WTC11 (cell line): ENCODE results near the gene TRPM4. TPM values are rescaled to one million over a fixed set of nuclear protein-coding genes. Genes with fewer than 3 reads are reported as not detected.

ENCODE experiments used
- ATAC-seq: fragments of 200-7000 bp; cut with Tn5 transposase; 2 replicates; pipeline ENCODE4 v1.10.0; 2021; ENCODE audit warnings: mild to moderate bottlenecking, moderate library complexity
- CTCF ChIA-PET: fragments of 300-600 bp; sonication (Branson Sonifier 250); formaldehyde crosslinking; loops from one replicate; lab custom pipeline; 2021; ENCODE audit warnings: antibody characterized with exemption; lab: Charles Lee
- POLR2A ChIA-PET: fragments of 350-600 bp; sonication (Branson Sonifier 250); formaldehyde crosslinking; loops from one replicate; lab custom pipeline; 2021; ENCODE audit warnings: antibody characterized with exemption; lab: Charles Lee
- DNase-seq: peaks from one replicate; pipeline ENCODE4 v3.0.0; 2021; ENCODE audit warnings: low spot score
- H3K27ac Mint-ChIP-seq: 2 replicates; pipeline ENCODE4 v1.8.0; 2021; ENCODE audit warnings: mixed read lengths
- H3K27me3 Mint-ChIP-seq: 2 replicates; pipeline ENCODE4 v1.8.0; 2021; ENCODE audit warnings: low read depth, mild to moderate bottlenecking, moderate library complexity, mixed read lengths
- H3K36me3 Mint-ChIP-seq: 2 replicates; pipeline ENCODE4 v1.8.0; 2021; ENCODE audit warnings: mixed read lengths
- H3K4me1 Mint-ChIP-seq: 2 replicates; pipeline ENCODE4 v1.8.0; 2022; ENCODE audit warnings: mixed read lengths
- H3K4me3 Mint-ChIP-seq: 2 replicates; pipeline ENCODE4 v1.8.0; 2021; ENCODE audit warnings: mild to moderate bottlenecking, moderate library complexity, mixed read lengths
- H3K9me3 Mint-ChIP-seq: 2 replicates; pipeline ENCODE4 v1.8.0; 2021; ENCODE audit warnings: mixed read lengths
- ELF4 ChIP-seq: sonication (generic); formaldehyde crosslinking; IDR thresholded peaks from 2 replicates; pipeline ENCODE4 v1.8.1; 2022; ENCODE audit warnings: low read depth, mild to moderate bottlenecking, moderate library complexity, missing genetic modification reagents
- ETV6 ChIP-seq: sonication (generic); formaldehyde crosslinking; IDR thresholded peaks from 2 replicates; pipeline ENCODE4 v1.8.1; 2022; ENCODE audit warnings: mild to moderate bottlenecking, missing genetic modification reagents
- GRHL2 ChIP-seq: fragments of 250-450 bp; sonication (Bioruptor Pico); IDR thresholded peaks from 2 replicates; pipeline ENCODE4 v1.8.0; 2022; ENCODE audit warnings: mild to moderate bottlenecking, moderate library complexity; ENCODE audit not compliant: insufficient replicate concordance, severe bottlenecking
- JAZF1 ChIP-seq: fragments of 250-450 bp; sonication (Bioruptor Pico); IDR thresholded peaks from 2 replicates; pipeline ENCODE4 v1.9.0; 2021; ENCODE audit warnings: moderate library complexity, mild to moderate bottlenecking, inconsistent platforms
- NR1H2 ChIP-seq: sonication (generic); formaldehyde crosslinking; IDR thresholded peaks from 2 replicates; pipeline ENCODE4 v1.9.0; 2021; ENCODE audit warnings: mild to moderate bottlenecking, moderate library complexity, missing genetic modification reagents
- NR2C2 ChIP-seq: sonication (generic); formaldehyde crosslinking; IDR thresholded peaks from 2 replicates; pipeline ENCODE4 v1.8.0; 2022; ENCODE audit warnings: mild to moderate bottlenecking, missing genetic modification reagents
- NR3C1 ChIP-seq: sonication (generic); formaldehyde crosslinking; conservative IDR thresholded peaks from 2 replicates; pipeline ENCODE4 v1.8.1; 2023; ENCODE audit warnings: low read depth, mild to moderate bottlenecking, missing genetic modification reagents
- OVOL2 ChIP-seq: fragments of 250-450 bp; sonication (Bioruptor Pico); IDR thresholded peaks from 2 replicates; pipeline ENCODE4 v1.9.0; 2021; ENCODE audit warnings: mild to moderate bottlenecking, borderline replicate concordance
- SMAD3 ChIP-seq: sonication (generic); formaldehyde crosslinking; IDR thresholded peaks from 2 replicates; pipeline ENCODE4 v1.8.0; 2022; ENCODE audit warnings: missing genetic modification reagents, mild to moderate bottlenecking, borderline replicate concordance
- SOX15 ChIP-seq: fragments of 250-450 bp; sonication (Bioruptor Pico); IDR thresholded peaks from 2 replicates; pipeline ENCODE4 v1.9.0; 2021; ENCODE audit warnings: mild to moderate bottlenecking
- SP1 ChIP-seq: sonication (generic); formaldehyde crosslinking; conservative IDR thresholded peaks from 2 replicates; pipeline ENCODE4 v1.8.1; 2022; ENCODE audit warnings: missing genetic modification reagents
- ZBTB21 ChIP-seq: sonication (generic); formaldehyde crosslinking; IDR thresholded peaks from 2 replicates; pipeline ENCODE4 v1.8.1; 2023; ENCODE audit warnings: mild to moderate bottlenecking, missing genetic modification reagents, borderline replicate concordance
- ZNF416 ChIP-seq: fragments of 250-450 bp; sonication (Bioruptor Pico); IDR thresholded peaks from 2 replicates; pipeline ENCODE4 v1.9.0; 2021; ENCODE audit warnings: mild to moderate bottlenecking, inconsistent platforms
- ZNF423 ChIP-seq: fragments of 250-450 bp; sonication (Bioruptor Pico); IDR thresholded peaks from 2 replicates; pipeline ENCODE4 v2.1.2; 2022; ENCODE audit warnings: mild to moderate bottlenecking, moderate library complexity
- ZNF671 ChIP-seq: fragments of 250-450 bp; sonication (Bioruptor Pico); IDR thresholded peaks from 2 replicates; pipeline ENCODE4 v1.8.0; 2021; ENCODE audit warnings: mild to moderate bottlenecking
- total RNA-seq: library from RNA; stranded (reverse); gene quantifications from 3 replicates; pipeline ENCODE4 v1.2.3, GENCODE V29; 2021
- TF ChIP-seq, protein P1 (sequence below): sonication (generic); formaldehyde crosslinking; IDR thresholded peaks from 2 replicates; pipeline ENCODE4 v1.8.1; 2023; ENCODE audit warnings: mild to moderate bottlenecking, missing genetic modification reagents
- TF ChIP-seq, protein P2 (sequence below): fragments of 250-450 bp; sonication (Bioruptor Pico); IDR thresholded peaks from 2 replicates; pipeline ENCODE4 v1.9.0; 2021; ENCODE audit warnings: mild to moderate bottlenecking, borderline replicate concordance
- TF ChIP-seq, protein P3 (sequence below): sonication (generic); formaldehyde crosslinking; IDR thresholded peaks from 2 replicates; pipeline ENCODE4 v1.8.1; 2023; ENCODE audit warnings: mild to moderate bottlenecking, moderate library complexity, missing genetic modification reagents
- TF ChIP-seq, protein P4 (sequence below): sonication (generic); formaldehyde crosslinking; IDR thresholded peaks from 2 replicates; pipeline ENCODE4 v1.8.1; 2022; ENCODE audit warnings: mild to moderate bottlenecking, moderate library complexity, missing genetic modification reagents
- TF ChIP-seq, protein P5 (sequence below): sonication (generic); formaldehyde crosslinking; IDR thresholded peaks from 2 replicates; pipeline ENCODE4 v1.8.0; 2023; ENCODE audit warnings: missing genetic modification reagents

TRPM4 gene
- total RNA-seq, 1 experiment from 2014 or later: 15.5 TPM

DNA sequence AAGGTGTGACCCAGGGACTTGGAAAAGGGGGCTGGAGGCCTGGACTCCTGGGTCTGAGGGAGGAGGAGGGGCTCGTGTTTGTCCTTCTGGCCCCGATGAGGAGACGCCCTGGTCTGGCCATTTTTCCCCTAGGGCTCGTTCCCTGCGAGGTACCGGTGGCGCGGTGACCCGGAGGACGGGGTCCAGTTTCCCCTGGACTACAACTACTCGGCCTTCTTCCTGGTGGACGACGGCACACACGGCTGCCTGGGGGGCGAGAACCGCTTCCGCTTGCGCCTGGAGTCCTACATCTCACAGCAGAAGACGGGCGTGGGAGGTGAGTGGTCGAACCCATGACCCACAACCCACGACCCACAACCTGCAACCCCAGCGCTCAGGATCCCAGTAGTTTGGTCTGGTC is 10.8 kb downstream of the TRPM4 start:
- peaks cover 6% of the 10 kb centered on the region for H3K4me1 Mint-ChIP-seq
- H3K27ac Mint-ChIP-seq: no peak overlapping the region
- ChIA-PET POLR2A (no interaction called here), CTCF (interaction anchor here (0.8 kb wide), 1 partner anchor 30 kb away, joined by 3 read pairs; no protein-coding TSS in a partner anchor)
- H3K9me3 Mint-ChIP-seq: no peaks in the 10 kb centered on the region
- H3K36me3 Mint-ChIP-seq: 0 out of 2 replicates have a peak, but pooled peaks cover 3% of the 10 kb centered on the region
- ATAC-seq (no peak), DNase-seq (no peak)
- H3K27me3 Mint-ChIP-seq: peaks cover 8% of the 10 kb centered on the region
- H3K4me3 Mint-ChIP-seq: no peak overlapping the region
- no peak for TF ChIP-seq ELF4 (CRISPR knock-in tag)
- no peak for TF ChIP-seq GRHL2 (CRISPR knock-in tag)
- no peak for TF ChIP-seq ZNF423 (CRISPR knock-in tag)
- no peak for TF ChIP-seq NR1H2 (CRISPR knock-in tag)
- TF ChIP-seq, protein P1, sequence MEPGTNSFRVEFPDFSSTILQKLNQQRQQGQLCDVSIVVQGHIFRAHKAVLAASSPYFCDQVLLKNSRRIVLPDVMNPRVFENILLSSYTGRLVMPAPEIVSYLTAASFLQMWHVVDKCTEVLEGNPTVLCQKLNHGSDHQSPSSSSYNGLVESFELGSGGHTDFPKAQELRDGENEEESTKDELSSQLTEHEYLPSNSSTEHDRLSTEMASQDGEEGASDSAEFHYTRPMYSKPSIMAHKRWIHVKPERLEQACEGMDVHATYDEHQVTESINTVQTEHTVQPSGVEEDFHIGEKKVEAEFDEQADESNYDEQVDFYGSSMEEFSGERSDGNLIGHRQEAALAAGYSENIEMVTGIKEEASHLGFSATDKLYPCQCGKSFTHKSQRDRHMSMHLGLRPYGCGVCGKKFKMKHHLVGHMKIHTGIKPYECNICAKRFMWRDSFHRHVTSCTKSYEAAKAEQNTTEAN (CRISPR knock-in tag): no peak
- TF ChIP-seq, protein P2, sequence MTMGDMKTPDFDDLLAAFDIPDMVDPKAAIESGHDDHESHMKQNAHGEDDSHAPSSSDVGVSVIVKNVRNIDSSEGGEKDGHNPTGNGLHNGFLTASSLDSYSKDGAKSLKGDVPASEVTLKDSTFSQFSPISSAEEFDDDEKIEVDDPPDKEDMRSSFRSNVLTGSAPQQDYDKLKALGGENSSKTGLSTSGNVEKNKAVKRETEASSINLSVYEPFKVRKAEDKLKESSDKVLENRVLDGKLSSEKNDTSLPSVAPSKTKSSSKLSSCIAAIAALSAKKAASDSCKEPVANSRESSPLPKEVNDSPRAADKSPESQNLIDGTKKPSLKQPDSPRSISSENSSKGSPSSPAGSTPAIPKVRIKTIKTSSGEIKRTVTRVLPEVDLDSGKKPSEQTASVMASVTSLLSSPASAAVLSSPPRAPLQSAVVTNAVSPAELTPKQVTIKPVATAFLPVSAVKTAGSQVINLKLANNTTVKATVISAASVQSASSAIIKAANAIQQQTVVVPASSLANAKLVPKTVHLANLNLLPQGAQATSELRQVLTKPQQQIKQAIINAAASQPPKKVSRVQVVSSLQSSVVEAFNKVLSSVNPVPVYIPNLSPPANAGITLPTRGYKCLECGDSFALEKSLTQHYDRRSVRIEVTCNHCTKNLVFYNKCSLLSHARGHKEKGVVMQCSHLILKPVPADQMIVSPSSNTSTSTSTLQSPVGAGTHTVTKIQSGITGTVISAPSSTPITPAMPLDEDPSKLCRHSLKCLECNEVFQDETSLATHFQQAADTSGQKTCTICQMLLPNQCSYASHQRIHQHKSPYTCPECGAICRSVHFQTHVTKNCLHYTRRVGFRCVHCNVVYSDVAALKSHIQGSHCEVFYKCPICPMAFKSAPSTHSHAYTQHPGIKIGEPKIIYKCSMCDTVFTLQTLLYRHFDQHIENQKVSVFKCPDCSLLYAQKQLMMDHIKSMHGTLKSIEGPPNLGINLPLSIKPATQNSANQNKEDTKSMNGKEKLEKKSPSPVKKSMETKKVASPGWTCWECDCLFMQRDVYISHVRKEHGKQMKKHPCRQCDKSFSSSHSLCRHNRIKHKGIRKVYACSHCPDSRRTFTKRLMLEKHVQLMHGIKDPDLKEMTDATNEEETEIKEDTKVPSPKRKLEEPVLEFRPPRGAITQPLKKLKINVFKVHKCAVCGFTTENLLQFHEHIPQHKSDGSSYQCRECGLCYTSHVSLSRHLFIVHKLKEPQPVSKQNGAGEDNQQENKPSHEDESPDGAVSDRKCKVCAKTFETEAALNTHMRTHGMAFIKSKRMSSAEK (CRISPR knock-in tag): no peak
- TF ChIP-seq NR3C1 (CRISPR knock-in tag): no peak
- no peak for TF ChIP-seq ZNF671
- no peak for TF ChIP-seq OVOL2 (CRISPR knock-in tag)
- no peak for TF ChIP-seq JAZF1 (CRISPR knock-in tag)
- no peak for TF ChIP-seq ZBTB21 (CRISPR knock-in tag)
- TF ChIP-seq, protein P3, sequence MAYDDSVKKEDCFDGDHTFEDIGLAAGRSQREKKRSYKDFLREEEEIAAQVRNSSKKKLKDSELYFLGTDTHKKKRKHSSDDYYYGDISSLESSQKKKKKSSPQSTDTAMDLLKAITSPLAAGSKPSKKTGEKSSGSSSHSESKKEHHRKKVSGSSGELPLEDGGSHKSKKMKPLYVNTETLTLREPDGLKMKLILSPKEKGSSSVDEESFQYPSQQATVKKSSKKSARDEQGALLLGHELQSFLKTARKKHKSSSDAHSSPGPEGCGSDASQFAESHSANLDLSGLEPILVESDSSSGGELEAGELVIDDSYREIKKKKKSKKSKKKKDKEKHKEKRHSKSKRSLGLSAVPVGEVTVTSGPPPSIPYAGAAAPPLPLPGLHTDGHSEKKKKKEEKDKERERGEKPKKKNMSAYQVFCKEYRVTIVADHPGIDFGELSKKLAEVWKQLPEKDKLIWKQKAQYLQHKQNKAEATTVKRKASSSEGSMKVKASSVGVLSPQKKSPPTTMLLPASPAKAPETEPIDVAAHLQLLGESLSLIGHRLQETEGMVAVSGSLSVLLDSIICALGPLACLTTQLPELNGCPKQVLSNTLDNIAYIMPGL (CRISPR knock-in tag): no peak
- no peak for TF ChIP-seq ZNF416 (CRISPR knock-in tag)
- TF ChIP-seq ETV6 (CRISPR knock-in tag): no peak
- TF ChIP-seq, protein P4, sequence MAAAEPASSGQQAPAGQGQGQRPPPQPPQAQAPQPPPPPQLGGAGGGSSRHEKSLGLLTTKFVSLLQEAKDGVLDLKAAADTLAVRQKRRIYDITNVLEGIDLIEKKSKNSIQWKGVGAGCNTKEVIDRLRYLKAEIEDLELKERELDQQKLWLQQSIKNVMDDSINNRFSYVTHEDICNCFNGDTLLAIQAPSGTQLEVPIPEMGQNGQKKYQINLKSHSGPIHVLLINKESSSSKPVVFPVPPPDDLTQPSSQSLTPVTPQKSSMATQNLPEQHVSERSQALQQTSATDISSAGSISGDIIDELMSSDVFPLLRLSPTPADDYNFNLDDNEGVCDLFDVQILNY (CRISPR knock-in tag): no peak
- TF ChIP-seq SP1 (CRISPR knock-in tag): no peak
- TF ChIP-seq, protein P5, sequence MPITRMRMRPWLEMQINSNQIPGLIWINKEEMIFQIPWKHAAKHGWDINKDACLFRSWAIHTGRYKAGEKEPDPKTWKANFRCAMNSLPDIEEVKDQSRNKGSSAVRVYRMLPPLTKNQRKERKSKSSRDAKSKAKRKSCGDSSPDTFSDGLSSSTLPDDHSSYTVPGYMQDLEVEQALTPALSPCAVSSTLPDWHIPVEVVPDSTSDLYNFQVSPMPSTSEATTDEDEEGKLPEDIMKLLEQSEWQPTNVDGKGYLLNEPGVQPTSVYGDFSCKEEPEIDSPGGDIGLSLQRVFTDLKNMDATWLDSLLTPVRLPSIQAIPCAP (CRISPR knock-in tag): no peak
- no peak for TF ChIP-seq NR2C2
- TF ChIP-seq SOX15 (CRISPR knock-in tag): no peak
- no peak for TF ChIP-seq SMAD3
